ENCODE measurements around the gene GRID2. TPM values are rescaled to one million over a fixed set of nuclear protein-coding genes. Genes with fewer than 3 reads are reported as not detected.

Gene GRID2
- total and polyA plus RNA-seq, 2 of the 13 experiments (the other 11 are each of a cell fraction or from before 2014, with no cell fraction given), result not detected

DNA sequence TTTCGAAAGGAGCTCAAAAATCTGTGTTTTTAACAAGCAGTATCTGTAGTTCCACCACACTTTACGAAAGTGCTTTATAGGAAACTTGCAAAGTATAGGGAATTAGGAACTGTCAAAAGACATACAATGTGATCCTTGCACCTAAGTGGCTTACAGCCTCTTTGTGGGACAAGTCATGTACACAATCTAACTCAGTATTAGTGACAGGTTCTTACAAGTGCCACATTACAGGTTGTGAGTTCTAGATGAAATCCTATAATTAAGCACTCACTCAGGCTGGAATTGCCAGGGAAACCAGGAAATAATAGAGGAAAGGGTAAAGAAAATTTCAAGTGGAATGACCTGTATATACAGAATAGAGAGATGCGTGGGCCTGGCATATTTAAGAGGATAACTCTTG is 957.4 kb downstream of the GRID2 start (continued):
- TF ChIP-seq KLF11 (CRISPR knock-in tag; IDR thresholded peaks at IDR 0.05), result no peak
- no peak for TF ChIP-seq MATR3 (CRISPR knock-in tag; IDR thresholded peaks at IDR 0.05)
- no peak for TF ChIP-seq TCF12 (IDR thresholded peaks at IDR 0.05)
- no peak for TF ChIP-seq TCF12 (CRISPR knock-in tag; IDR thresholded peaks at IDR 0.05)
- TF ChIP-seq ETV6 (CRISPR knock-in tag; conservative IDR thresholded peaks at IDR 0.05), result no peak
- TF ChIP-seq ZFP36L1 (CRISPR knock-in tag; IDR thresholded peaks at IDR 0.05), result no peak
- no peak for TF ChIP-seq PAWR (CRISPR knock-in tag; IDR thresholded peaks at IDR 0.05; ENCODE audit: borderline replicate concordance)
- no peak for TF ChIP-seq KAT7 (CRISPR knock-in tag; IDR thresholded peaks at IDR 0.05; ENCODE audit: borderline replicate concordance)
- TF ChIP-seq CBX5 (CRISPR knock-in tag; IDR thresholded peaks at IDR 0.05; ENCODE audit: borderline replicate concordance), result no peak

DNA sequence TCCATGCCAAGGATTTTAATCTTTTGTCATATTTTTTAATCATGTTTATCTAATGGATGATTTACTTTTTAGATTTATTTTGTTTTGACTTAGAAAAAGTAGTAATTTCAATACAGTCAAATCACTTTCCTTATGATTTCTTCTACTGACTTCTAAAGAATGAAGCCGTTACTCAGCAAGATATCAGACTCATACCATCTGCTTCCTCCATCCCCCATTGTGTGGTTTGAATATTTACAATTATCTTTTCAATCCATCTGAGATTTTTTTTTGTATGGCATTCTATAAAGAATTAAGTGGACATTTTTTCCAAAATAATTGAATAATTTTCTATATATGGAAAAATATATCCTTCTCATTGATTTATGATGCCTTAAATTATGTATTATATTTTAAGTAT is 959.4 kb downstream of the GRID2 start:
- BruUV-seq (replicated peaks), result no TSS peak
- no peaks in the 10 kb centered on the region for H3K36me3 ChIP-seq (replicated peaks in 1 of 2; ENCODE audit: control insufficient read depth in 1 of 2, insufficient read depth in 2 of 2, low read length in 2 of 2)
- intact Hi-C loops (cut with micrococcal nuclease; ENCODE audit: unreplicated experiment) (no loop called here), in situ Hi-C loops (cut with HindIII; ENCODE audit: extremely low pct_ligation_motif_present, low pct_unique_long_range_greater_than_20kb) (no loop called here)
- no peaks in the 10 kb centered on the region for H3K4me1 ChIP-seq (ENCODE audit: insufficient read depth, low read length)
- no peaks in the 10 kb centered on the region for H4K20me1 ChIP-seq (ENCODE audit: insufficient read depth, low read length)
- TF ChIP-seq EED (CRISPR knock-in tag; IDR thresholded peaks at IDR 0.05), result no peak
- no peak for TF ChIP-seq ZNF331 (CRISPR knock-in tag; IDR thresholded peaks at IDR 0.05)
- TF ChIP-seq ZFP36 (IDR thresholded peaks at IDR 0.05; ENCODE audit: borderline replicate concordance, low read depth, low read length, partially characterized antibody), result no peak
- FAIRE-seq, result no peak
- ChIA-PET CTCF (ENCODE audit: low intra/inter-chr PET ratio, low total read pairs) (no interaction called here), POLR2A (no interaction called here)
- no peak for DNase-seq (ENCODE audit: low spot score)
- H3K27ac ChIP-seq (ENCODE audit: extremely low read length, insufficient read depth, low read length), result no peak overlapping the region
- no peak for ATAC-seq
- H3K4me3 ChIP-seq (replicated peaks in 1 of 3; ENCODE audit: insufficient read depth in 1 of 3, low read depth in 2 of 3, low read length in 3 of 3), result no peak overlapping the region
- no peak overlapping the region for H2AFZ ChIP-seq (ENCODE audit: low read length)
- H3K27me3 ChIP-seq (ENCODE audit: control insufficient read depth in 1 of 2, insufficient read depth in 2 of 2, low read length in 2 of 2), result no peaks in the 10 kb centered on the region
- no peaks in the 10 kb centered on the region for H3K9me3 ChIP-seq (ENCODE audit: low read length)
- H3K4me2 ChIP-seq (ENCODE audit: low read depth, low read length), result no peak overlapping the region
- WGBS (ENCODE audit: low lambda C conversion rate), result 2% methylated on average over 1 of the region's 1 CpG
- no peak overlapping the region for H3K9ac ChIP-seq (ENCODE audit: insufficient read depth, low read depth, low read length)
- H3K79me2 ChIP-seq (ENCODE audit: insufficient read depth, low read length), result no peaks in the 10 kb centered on the region

Measured in HepG2 (cell line).